Measurements from ENCODE around the gene POC1A.
"Not testable (repeated sequence)": the region's sequence is repeated elsewhere in the genome, so short reads cannot be mapped to it uniquely, and the experiment has no call there.

POC1A gene

GRCh38 chr3:52181543-52181942 is 27.3 kb upstream of the POC1A start:
- Histone ChIP-seq H3K4me1 (ENCODE audit: control insufficient read depth, insufficient read depth, low read length) (no peaks in the 10 kb centered on the region), H3K4me3 (ENCODE audit: low read depth, low read length) (no peak overlapping the region), H3K36me3 (ENCODE audit: control insufficient read depth in 2 of 2, insufficient read depth in 1 of 2, low read length in 2 of 2) (no peaks in the 10 kb centered on the region), H3K9me3 (ENCODE audit: control insufficient read depth, insufficient read depth, low read depth, low read length) (no peaks in the 10 kb centered on the region), H3K27ac (ENCODE audit: extremely low read depth, low read depth, low read length) (no peak overlapping the region)
- CTCF ChIA-PET: interaction anchor here (0.6 to 0.8 kb wide), 2 partner anchors 27 to 39 kb away, joined by 3 read pairs; partner anchors contain the start of gene POC1A
- POLR2A ChIA-PET: no interaction called here
- no peak for TF ChIP-seq ZNF132 (tag by site-specific recombination; IDR thresholded peaks at IDR 0.05; ENCODE audit: borderline replicate concordance)
- no peak for TF ChIP-seq REST (tag by site-specific recombination; IDR thresholded peaks at IDR 0.05)
- no peak for TF ChIP-seq ZBTB6 (tag by site-specific recombination; IDR thresholded peaks at IDR 0.05)
- TF ChIP-seq ZNF560 (tag by site-specific recombination; IDR thresholded peaks at IDR 0.05; ENCODE audit: borderline replicate concordance): no peak
- TF ChIP-seq ZBTB17 (tag by site-specific recombination; IDR thresholded peaks at IDR 0.05): no peak
- TF ChIP-seq ZNF660 (tag by site-specific recombination; IDR thresholded peaks at IDR 0.05): no peak
- no peak for TF ChIP-seq GLI4 (tag by site-specific recombination; IDR thresholded peaks at IDR 0.05)
- peak; percentile 59 for TF ChIP-seq ZIC2 (tag by site-specific recombination; IDR thresholded peaks at IDR 0.05)
- no peak for TF ChIP-seq YY1 (tag by site-specific recombination; IDR thresholded peaks at IDR 0.05)
- no peak for TF ChIP-seq BCL11B (tag by site-specific recombination; IDR thresholded peaks at IDR 0.05; ENCODE audit: low read depth)
- TF ChIP-seq GLIS1 (tag by site-specific recombination; IDR thresholded peaks at IDR 0.05): peak; percentile 50
- no peak for TF ChIP-seq ZNF146 (tag by site-specific recombination; IDR thresholded peaks at IDR 0.05)
- no peak for TF ChIP-seq ZNF658 (tag by site-specific recombination; IDR thresholded peaks at IDR 0.05)

- TF ChIP-seq ATF2 (tag by site-specific recombination; IDR thresholded peaks at IDR 0.05; ENCODE audit: low read depth) (no peak), IKZF3 (tag by site-specific recombination; IDR thresholded peaks at IDR 0.05) (no peak), ZNF132 (tag by site-specific recombination; IDR thresholded peaks at IDR 0.05; ENCODE audit: borderline replicate concordance) (no peak), ZNF48 (tag by site-specific recombination; IDR thresholded peaks at IDR 0.05) (no peak), ZBTB20 (tag by site-specific recombination; IDR thresholded peaks at IDR 0.05) (no peak), ZFP41 (tag by site-specific recombination; IDR thresholded peaks at IDR 0.05; ENCODE audit: borderline replicate concordance) (no peak)
- POLR2A ChIA-PET: interaction anchor here (0.5 kb wide), 1 partner anchor 55 kb away, joined by 5 read pairs; no protein-coding TSS in a partner anchor
- Histone ChIP-seq H3K36me3 (ENCODE audit: control insufficient read depth in 2 of 2, insufficient read depth in 1 of 2, low read length in 2 of 2) (no peaks in the 10 kb centered on the region), H3K4me3 (ENCODE audit: low read depth, low read length) (no peak overlapping the region), H3K27ac (ENCODE audit: extremely low read depth, low read depth, low read length) (no peak overlapping the region), H3K9me3 (ENCODE audit: control insufficient read depth, insufficient read depth, low read depth, low read length) (no peaks in the 10 kb centered on the region), H3K4me1 (ENCODE audit: control insufficient read depth, insufficient read depth, low read length) (no peaks in the 10 kb centered on the region)
- CTCF ChIA-PET: interaction anchor here (0.6 kb wide), 1 partner anchor 74 kb away, joined by 4 read pairs; no protein-coding TSS in a partner anchor
Measured at GRCh38 chr3:52178537-52178936, 24.3 kb upstream of the POC1A start.

GRCh38 chr3:52178126-52178525 is 23.9 kb upstream of the POC1A start:
- POLR2A ChIA-PET; H3K4me1 ChIP-seq (ENCODE audit: control insufficient read depth, insufficient read depth, low read length); H3K36me3 ChIP-seq (ENCODE audit: control insufficient read depth in 2 of 2, insufficient read depth in 1 of 2, low read length in 2 of 2); H3K27ac ChIP-seq (ENCODE audit: extremely low read depth, low read depth, low read length); H3K4me3 ChIP-seq (ENCODE audit: low read depth, low read length); H3K9me3 ChIP-seq (ENCODE audit: control insufficient read depth, insufficient read depth, low read depth, low read length): not testable (repeated sequence)
- CTCF ChIA-PET: interaction anchor here (0.6 kb wide), 1 partner anchor 75 kb away, joined by 4 read pairs; no protein-coding TSS in a partner anchor

Measured in HEK293 (cell line).